IMR-90 (cell line): ENCODE measurements around the gene DOCK1.

ENCODE experiments used
- CHD1 ChIP-seq: IDR thresholded peaks from 2 replicates; pipeline ENCODE4 v1.6.1; 2012; ENCODE audit warnings: low read depth, low read length, improper control_type of control experiment
- MXI1 ChIP-seq: IDR thresholded peaks from 2 replicates; pipeline ENCODE4 v1.6.1; 2012; ENCODE audit warnings: low read depth, mild to moderate bottlenecking, low read length, moderate library complexity, borderline replicate concordance
- POLR2A ChIP-seq: IDR thresholded peaks from 2 replicates; pipeline ENCODE4 v1.6.1; 2012; ENCODE audit warnings: mild to moderate bottlenecking, low read depth, low read length
- RAD21 ChIP-seq: IDR thresholded peaks from 2 replicates; pipeline ENCODE4 v1.6.1; 2012; ENCODE audit warnings: low read length, improper control_type of control experiment
- RFX5 ChIP-seq: IDR thresholded peaks from 2 replicates; pipeline ENCODE4 v1.8.0; 2012; ENCODE audit warnings: low read depth, mild to moderate bottlenecking, low read length, moderate library complexity
- TF ChIP-seq, protein P1 (sequence below): conservative IDR thresholded peaks from 2 replicates; pipeline ENCODE4 v1.5.1; 2012; ENCODE audit warnings: mild to moderate bottlenecking, low read depth, low read length, improper control_type of control experiment

GRCh38 chr10:126917975-126918908 is 13.0 kb downstream of the DOCK1 start:
- TF ChIP-seq, protein P1, sequence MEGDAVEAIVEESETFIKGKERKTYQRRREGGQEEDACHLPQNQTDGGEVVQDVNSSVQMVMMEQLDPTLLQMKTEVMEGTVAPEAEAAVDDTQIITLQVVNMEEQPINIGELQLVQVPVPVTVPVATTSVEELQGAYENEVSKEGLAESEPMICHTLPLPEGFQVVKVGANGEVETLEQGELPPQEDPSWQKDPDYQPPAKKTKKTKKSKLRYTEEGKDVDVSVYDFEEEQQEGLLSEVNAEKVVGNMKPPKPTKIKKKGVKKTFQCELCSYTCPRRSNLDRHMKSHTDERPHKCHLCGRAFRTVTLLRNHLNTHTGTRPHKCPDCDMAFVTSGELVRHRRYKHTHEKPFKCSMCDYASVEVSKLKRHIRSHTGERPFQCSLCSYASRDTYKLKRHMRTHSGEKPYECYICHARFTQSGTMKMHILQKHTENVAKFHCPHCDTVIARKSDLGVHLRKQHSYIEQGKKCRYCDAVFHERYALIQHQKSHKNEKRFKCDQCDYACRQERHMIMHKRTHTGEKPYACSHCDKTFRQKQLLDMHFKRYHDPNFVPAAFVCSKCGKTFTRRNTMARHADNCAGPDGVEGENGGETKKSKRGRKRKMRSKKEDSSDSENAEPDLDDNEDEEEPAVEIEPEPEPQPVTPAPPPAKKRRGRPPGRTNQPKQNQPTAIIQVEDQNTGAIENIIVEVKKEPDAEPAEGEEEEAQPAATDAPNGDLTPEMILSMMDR: no peak
- TF ChIP-seq MXI1 (no peak), RAD21 (no peak), POLR2A (no peak), CHD1 (no peak), RFX5 (no peak)
